DND-41 (cell line): ENCODE measurements around the gene FSTL1.

Source experiments
- ATAC-seq: fragments of 200-7000 bp; cut with Tn5 transposase; 3 replicates; pipeline ENCODE4 v1.9.1; 2021; ENCODE audit warnings: low read depth; ENCODE audit not compliant: insufficient read depth
- DNase-seq: peaks from one replicate; pipeline ENCODE4 v3.0.0-alpha.2; 2020
- H2AFZ ChIP-seq: 2 replicates; pipeline ENCODE4 v1.6.0; 2012; ENCODE audit warnings: low read depth, low read length
- H3K27ac ChIP-seq: 2 replicates; pipeline ENCODE4 v1.5.1; 2012; ENCODE audit warnings: low read length, inconsistent platforms
- H3K27me3 ChIP-seq: fragments of 200-600 bp; sonication (generic); 2 replicates; pipeline ENCODE4 v1.6.0; 2012; ENCODE audit warnings: low read length, mild to moderate bottlenecking, inconsistent platforms; ENCODE audit not compliant: insufficient read depth, poor library complexity
- H3K36me3 ChIP-seq: 2 replicates; pipeline ENCODE4 v1.5.1; 2012; ENCODE audit warnings: low read length, inconsistent platforms; ENCODE audit not compliant: insufficient read depth
- H3K4me1 ChIP-seq: 2 replicates; pipeline ENCODE4 v1.5.1; 2012; ENCODE audit warnings: mild to moderate bottlenecking, low read length; ENCODE audit not compliant: insufficient read depth
- H3K4me2 ChIP-seq: 2 replicates; pipeline ENCODE4 v1.6.0; 2012; ENCODE audit warnings: mild to moderate bottlenecking, moderate library complexity, low read length, inconsistent platforms; ENCODE audit not compliant: insufficient read depth
- H3K4me3 ChIP-seq, 2 experiments: fragments of 200-600 bp in 1 of 2; shearing (Covaris generic) in 1 of 2; 2 replicates each; pipeline ENCODE4 v1.5.1; 2012 to 2016; ENCODE audit warnings: inconsistent platforms in 2 of 2, low read length in 2 of 2, mild to moderate bottlenecking in 2 of 2, low read depth in 1 of 2, moderate library complexity in 1 of 2
- H3K79me2 ChIP-seq: 2 replicates; pipeline ENCODE4 v1.6.0; 2012; ENCODE audit warnings: low read length, inconsistent platforms; ENCODE audit not compliant: insufficient read depth
- H3K9ac ChIP-seq: 2 replicates; pipeline ENCODE4 v1.6.0; 2012; ENCODE audit warnings: low read depth, mild to moderate bottlenecking, inconsistent platforms, low read length, moderate library complexity
- H3K9me3 ChIP-seq: 2 replicates; pipeline ENCODE4 v1.5.1; 2012; ENCODE audit warnings: low read length, moderate library complexity, mild to moderate bottlenecking, inconsistent platforms; ENCODE audit not compliant: insufficient read depth, severe bottlenecking
- H4K20me1 ChIP-seq: 2 replicates; pipeline ENCODE4 v1.6.0; 2012; ENCODE audit warnings: low read length; ENCODE audit not compliant: insufficient read depth
- EZH2 ChIP-seq: IDR thresholded peaks from 3 replicates; pipeline ENCODE4 v1.6.1; 2012; ENCODE audit warnings: borderline replicate concordance, low read depth, mild to moderate bottlenecking, moderate library complexity, low read length, inconsistent platforms; ENCODE audit not compliant: severe bottlenecking
- TF ChIP-seq, protein P1 (sequence below): IDR thresholded peaks from 2 replicates; pipeline ENCODE4 v1.5.1; 2012; ENCODE audit warnings: borderline replicate concordance, low read length, moderate library complexity, mild to moderate bottlenecking; ENCODE audit not compliant: poor library complexity, severe bottlenecking; ENCODE audit errors: extremely low read depth

The FSTL1 gene

DNA sequence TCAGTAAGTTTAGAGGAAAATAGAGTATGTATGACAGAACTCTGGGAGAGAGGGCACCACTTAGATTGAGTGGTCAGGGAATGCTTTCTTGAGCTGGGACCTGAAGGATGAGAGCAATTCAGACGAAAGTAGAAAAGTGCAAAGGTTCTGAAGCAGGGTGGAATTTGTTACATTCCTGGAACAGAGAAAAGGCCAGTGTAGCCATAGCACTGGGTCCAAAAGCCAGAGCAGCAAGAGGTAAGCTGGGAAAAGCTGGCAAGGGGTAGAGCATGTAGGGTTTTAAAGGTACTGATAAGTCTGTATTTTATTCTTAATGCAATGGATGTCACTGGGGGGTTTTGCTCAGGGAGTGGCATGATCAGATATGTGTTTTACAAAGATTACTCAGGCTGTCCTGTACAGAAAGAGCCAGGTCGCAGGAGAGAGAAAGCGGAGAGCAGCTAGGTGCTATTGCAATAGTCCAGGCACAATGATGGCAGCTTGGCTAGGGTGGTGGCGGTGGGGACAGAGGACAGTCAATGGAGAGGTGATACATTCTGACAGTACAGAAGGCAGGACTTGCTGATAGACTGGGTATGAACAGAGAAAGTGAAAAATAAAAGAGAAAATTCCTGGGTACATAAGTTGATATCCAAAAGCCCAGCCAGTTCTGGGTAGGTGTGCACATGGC lies 17.0 kb downstream of the FSTL1 start:
- TF ChIP-seq EZH2 = no peak
- TF ChIP-seq, protein P1, sequence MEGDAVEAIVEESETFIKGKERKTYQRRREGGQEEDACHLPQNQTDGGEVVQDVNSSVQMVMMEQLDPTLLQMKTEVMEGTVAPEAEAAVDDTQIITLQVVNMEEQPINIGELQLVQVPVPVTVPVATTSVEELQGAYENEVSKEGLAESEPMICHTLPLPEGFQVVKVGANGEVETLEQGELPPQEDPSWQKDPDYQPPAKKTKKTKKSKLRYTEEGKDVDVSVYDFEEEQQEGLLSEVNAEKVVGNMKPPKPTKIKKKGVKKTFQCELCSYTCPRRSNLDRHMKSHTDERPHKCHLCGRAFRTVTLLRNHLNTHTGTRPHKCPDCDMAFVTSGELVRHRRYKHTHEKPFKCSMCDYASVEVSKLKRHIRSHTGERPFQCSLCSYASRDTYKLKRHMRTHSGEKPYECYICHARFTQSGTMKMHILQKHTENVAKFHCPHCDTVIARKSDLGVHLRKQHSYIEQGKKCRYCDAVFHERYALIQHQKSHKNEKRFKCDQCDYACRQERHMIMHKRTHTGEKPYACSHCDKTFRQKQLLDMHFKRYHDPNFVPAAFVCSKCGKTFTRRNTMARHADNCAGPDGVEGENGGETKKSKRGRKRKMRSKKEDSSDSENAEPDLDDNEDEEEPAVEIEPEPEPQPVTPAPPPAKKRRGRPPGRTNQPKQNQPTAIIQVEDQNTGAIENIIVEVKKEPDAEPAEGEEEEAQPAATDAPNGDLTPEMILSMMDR = no peak
- ATAC-seq = no peak
- no peaks in the 10 kb centered on the region for H3K36me3 ChIP-seq
- no peak for DNase-seq
- no peaks in the 10 kb centered on the region for H3K4me1 ChIP-seq
- H2AFZ ChIP-seq = no peak overlapping the region
- no peaks in the 10 kb centered on the region for H3K79me2 ChIP-seq
- H3K9me3 ChIP-seq = no peaks in the 10 kb centered on the region
- no peaks in the 10 kb centered on the region for H4K20me1 ChIP-seq
- H3K9ac ChIP-seq = no peak overlapping the region
- no peaks in the 10 kb centered on the region for H3K27me3 ChIP-seq
- no peak overlapping the region for H3K4me2 ChIP-seq
- no peak overlapping the region for H3K27ac ChIP-seq
- no peak overlapping the region for H3K4me3 ChIP-seq

DNA sequence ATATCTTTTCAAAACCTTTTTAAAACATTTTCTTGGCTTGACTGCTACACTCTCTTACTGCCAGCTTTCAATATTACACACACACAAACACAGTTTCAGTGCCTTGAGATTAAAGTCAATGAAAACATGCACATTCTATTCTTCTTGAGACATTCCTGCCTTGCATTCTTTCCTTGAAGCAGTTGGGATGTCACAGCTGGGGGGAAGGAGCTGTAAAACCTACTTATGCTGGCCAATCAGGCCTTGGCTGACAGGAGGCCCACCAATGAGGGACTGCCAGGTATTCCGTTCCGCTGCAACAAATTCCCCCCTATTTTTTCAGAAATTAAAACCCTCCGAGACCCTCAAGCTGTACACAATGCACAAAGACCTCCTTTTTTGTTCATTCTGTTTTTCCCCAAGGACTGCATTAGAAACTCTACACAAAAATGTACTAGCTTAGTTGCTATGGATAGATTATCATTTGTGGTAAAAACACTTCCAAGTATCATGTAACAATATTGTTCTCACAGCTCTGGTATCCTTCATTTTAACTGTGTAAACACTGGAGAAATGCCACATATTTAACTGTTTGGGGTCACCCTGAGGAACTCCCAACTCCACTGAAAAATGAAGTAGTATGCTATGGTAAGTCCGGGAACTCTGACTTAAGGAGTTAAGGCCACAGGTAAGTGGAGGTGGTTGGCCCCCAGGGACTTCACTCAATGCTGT lies 18.5 kb downstream of the FSTL1 start:
- ATAC-seq (no peak), DNase-seq (no peak)
- Histone ChIP-seq H3K36me3 (no peaks in the 10 kb centered on the region), H3K4me2 (no peak overlapping the region), H3K9ac (no peak overlapping the region), H3K27ac (no peak overlapping the region), H3K4me1 (no peaks in the 10 kb centered on the region), H3K27me3 (no peaks in the 10 kb centered on the region), H3K4me3 (no peak overlapping the region), H3K9me3 (no peaks in the 10 kb centered on the region), H4K20me1 (no peaks in the 10 kb centered on the region), H3K79me2 (no peaks in the 10 kb centered on the region), H2AFZ (no peak overlapping the region)
- TF ChIP-seq, protein P1 = no peak
- TF ChIP-seq EZH2 = no peak

DNA sequence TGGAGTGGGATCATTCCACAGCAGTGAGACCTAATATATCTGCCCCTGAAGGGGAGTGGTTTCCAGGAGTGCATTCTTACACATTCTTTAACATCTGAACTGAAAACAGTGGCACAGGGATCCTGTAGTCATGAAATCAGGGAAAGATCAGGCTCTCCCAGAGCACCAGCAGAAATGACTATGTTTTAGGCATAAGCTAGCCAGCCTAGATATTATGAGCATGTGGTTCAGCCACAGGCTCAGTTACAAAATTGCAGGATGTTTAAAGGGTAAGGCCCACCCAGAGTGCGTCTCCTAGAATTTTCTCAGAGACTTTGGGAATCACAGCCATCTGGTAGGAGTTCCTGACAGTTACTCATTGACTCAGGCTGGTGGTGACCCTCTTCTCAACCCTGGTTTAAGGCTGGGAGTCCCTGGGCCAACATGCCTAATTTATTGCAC lies 20.9 kb downstream of the FSTL1 start:
- H3K9me3 ChIP-seq = no peaks in the 10 kb centered on the region
- H3K27me3 ChIP-seq = peaks cover 10% of the 10 kb centered on the region
- no peaks in the 10 kb centered on the region for H3K36me3 ChIP-seq
- H3K9ac ChIP-seq = no peak overlapping the region
- H3K79me2 ChIP-seq = no peaks in the 10 kb centered on the region
- H3K4me3 ChIP-seq = no peak overlapping the region
- no peak for DNase-seq
- H4K20me1 ChIP-seq = no peaks in the 10 kb centered on the region
- no peaks in the 10 kb centered on the region for H3K4me1 ChIP-seq
- H3K27ac ChIP-seq = no peak overlapping the region
- H3K4me2 ChIP-seq = no peak overlapping the region
- TF ChIP-seq, protein P1 = no peak
- TF ChIP-seq EZH2 = no peak
- H2AFZ ChIP-seq = no peak overlapping the region
- ATAC-seq = no peak
